ENCODE data around the gene MUC21. TPM values are rescaled to one million over a fixed set of nuclear protein-coding genes. Genes with fewer than 3 reads are reported as not detected.

The MUC21 gene
- total and polyA plus RNA-seq, 2 donors (not counting 3 experiments of a cell fraction or from before 2014, with no cell fraction given): not detected

- BruUV-seq (replicated peaks): no TSS peak
- Histone ChIP-seq H3K4me3 (replicated peaks in 1 of 3; ENCODE audit: insufficient read depth in 1 of 3, low read depth in 1 of 3, low read length in 3 of 3) (no peak overlapping the region), H3K9me3 (replicated peaks; ENCODE audit: control insufficient read depth, insufficient read depth, low read length) (no peaks in the 10 kb centered on the region), H3K27ac (ENCODE audit: insufficient read depth, low read depth, low read length) (no peak overlapping the region), H4K20me1 (replicated peaks; ENCODE audit: control insufficient read depth, extremely low read depth, insufficient read depth, low read length) (no peaks in the 10 kb centered on the region), H3K9me1 (replicated peaks; ENCODE audit: control insufficient read depth, extremely low read depth, insufficient read depth, low read length) (no peaks in the 10 kb centered on the region), H2AFZ (ENCODE audit: low read depth, low read length) (no peak overlapping the region), H3K36me3 (ENCODE audit: control insufficient read depth in 2 of 2, extremely low read depth in 1 of 2, insufficient read depth in 2 of 2, low read length in 2 of 2) (no peaks in the 10 kb centered on the region), H3K9ac (replicated peaks; ENCODE audit: extremely low read depth, insufficient read depth, low read length) (no peak overlapping the region), H3K4me1 (ENCODE audit: control insufficient read depth, extremely low read depth, insufficient read depth, low read length) (no peaks in the 10 kb centered on the region), H3K4me2 (ENCODE audit: insufficient read depth, low read length) (no peak overlapping the region), H3K79me2 (ENCODE audit: control insufficient read depth, insufficient read depth, low read length) (no peaks in the 10 kb centered on the region), H3K27me3 (ENCODE audit: control insufficient read depth in 2 of 2, insufficient read depth in 2 of 2, low read length in 2 of 2) (peaks cover 21 to 30% of the 10 kb centered on the region in 2 experiments)
- ChIA-PET POLR2A (no interaction called here), CTCF (no interaction called here)
- DNase-seq (ENCODE audit: low read depth, low spot score) (no peak), FAIRE-seq (no peak)
- dilution Hi-C loops (cut with MboI; ENCODE audit: extremely low pct_ligation_motif_present, low sequenced_read_pairs): no loop called here
- intact Hi-C loops (cut with micrococcal nuclease): no loop called here
- TF ChIP-seq MAX (IDR thresholded peaks at IDR 0.05; ENCODE audit: insufficient read depth, insufficient read length) (no peak), EZH2 (IDR thresholded peaks at IDR 0.05; ENCODE audit: borderline replicate concordance, low read depth, low read length, severe bottlenecking) (no peak), CTCF (IDR thresholded peaks at IDR 0.05; ENCODE audit: extremely low read depth in 1 of 2, insufficient read depth in 1 of 2, low read depth in 1 of 2, low read length in 2 of 2) (no peak), MYC (IDR thresholded peaks at IDR 0.05; ENCODE audit: low read depth, low read length) (no peak)
Observed at GRCh38 chr6:31011153-31011552, 27.6 kb downstream of the MUC21 start.

GRCh38 chr6:31016659-31017299 lies 33.3 kb downstream of the MUC21 start:
- dilution Hi-C loops (cut with MboI; ENCODE audit: extremely low pct_ligation_motif_present, low sequenced_read_pairs): no loop called here
- Histone ChIP-seq H4K20me1 (replicated peaks; ENCODE audit: control insufficient read depth, extremely low read depth, insufficient read depth, low read length) (no peaks in the 10 kb centered on the region), H3K36me3 (ENCODE audit: control insufficient read depth in 2 of 2, extremely low read depth in 1 of 2, insufficient read depth in 2 of 2, low read length in 2 of 2) (no peaks in the 10 kb centered on the region), H3K27me3 (ENCODE audit: control insufficient read depth in 2 of 2, insufficient read depth in 2 of 2, low read length in 2 of 2) (peaks cover 2 to 4% of the 10 kb centered on the region in 2 experiments), H3K4me2 (ENCODE audit: insufficient read depth, low read length) (no peak overlapping the region), H3K9ac (replicated peaks; ENCODE audit: extremely low read depth, insufficient read depth, low read length) (no peak overlapping the region), H3K79me2 (ENCODE audit: control insufficient read depth, insufficient read depth, low read length) (no peaks in the 10 kb centered on the region), H2AFZ (ENCODE audit: low read depth, low read length) (no peak overlapping the region), H3K9me1 (replicated peaks; ENCODE audit: control insufficient read depth, extremely low read depth, insufficient read depth, low read length) (no peaks in the 10 kb centered on the region), H3K4me1 (ENCODE audit: control insufficient read depth, extremely low read depth, insufficient read depth, low read length) (no peaks in the 10 kb centered on the region), H3K9me3 (replicated peaks; ENCODE audit: control insufficient read depth, insufficient read depth, low read length) (no peaks in the 10 kb centered on the region), H3K4me3 (replicated peaks in 1 of 3; ENCODE audit: insufficient read depth in 1 of 3, low read depth in 1 of 3, low read length in 3 of 3) (no peak overlapping the region), H3K27ac (ENCODE audit: insufficient read depth, low read depth, low read length) (no peak overlapping the region)
- no peak for DNase-seq (ENCODE audit: low read depth, low spot score)
- ChIA-PET POLR2A (no interaction called here), CTCF (interaction anchor here (0.9 to 1.0 kb wide), 2 partner anchors 9 to 54 kb away, joined by 3 read pairs; no protein-coding TSS in a partner anchor)
- intact Hi-C loops (cut with micrococcal nuclease): no loop called here
- FAIRE-seq: no peak
- TF ChIP-seq EZH2 (IDR thresholded peaks at IDR 0.05; ENCODE audit: borderline replicate concordance, low read depth, low read length, severe bottlenecking) (no peak), CTCF (IDR thresholded peaks at IDR 0.05; ENCODE audit: extremely low read depth in 1 of 2, insufficient read depth in 1 of 2, low read depth in 1 of 2, low read length in 2 of 2) (no peak), GATA2 (IDR thresholded peaks at IDR 0.05; ENCODE audit: insufficient read depth, insufficient read length, low read depth, low read length) (no peak), FOS (IDR thresholded peaks at IDR 0.05; ENCODE audit: borderline replicate concordance, insufficient read depth, low read length) (no peak), MAX (IDR thresholded peaks at IDR 0.05; ENCODE audit: insufficient read depth, insufficient read length) (no peak), POLR2AphosphoS5 (IDR thresholded peaks at IDR 0.05; ENCODE audit: insufficient read depth, low read depth, low read length) (no peak), JUN (IDR thresholded peaks at IDR 0.05; ENCODE audit: borderline replicate concordance, insufficient read depth, insufficient read length, low read depth) (no peak), MYC (IDR thresholded peaks at IDR 0.05; ENCODE audit: low read depth, low read length) (no peak), POLR2A (IDR thresholded peaks at IDR 0.05; ENCODE audit: low read depth, low read length) (no peak)
- no TSS peak for BruUV-seq (replicated peaks)

All from endothelial cell of umbilical vein (primary cell).